Activated CD8-positive, alpha-beta memory T cell treated with anti-CD3 and anti-CD28 coated beads, Interleukin-2, amount 50 U/mL, for 48 hours (primary cell): ENCODE data around the gene GPHA2.

Experiments used
- DNase-seq: peaks from one replicate; pipeline ENCODE4 v3.0.0-alpha.2; 2020

Gene GPHA2

DNA sequence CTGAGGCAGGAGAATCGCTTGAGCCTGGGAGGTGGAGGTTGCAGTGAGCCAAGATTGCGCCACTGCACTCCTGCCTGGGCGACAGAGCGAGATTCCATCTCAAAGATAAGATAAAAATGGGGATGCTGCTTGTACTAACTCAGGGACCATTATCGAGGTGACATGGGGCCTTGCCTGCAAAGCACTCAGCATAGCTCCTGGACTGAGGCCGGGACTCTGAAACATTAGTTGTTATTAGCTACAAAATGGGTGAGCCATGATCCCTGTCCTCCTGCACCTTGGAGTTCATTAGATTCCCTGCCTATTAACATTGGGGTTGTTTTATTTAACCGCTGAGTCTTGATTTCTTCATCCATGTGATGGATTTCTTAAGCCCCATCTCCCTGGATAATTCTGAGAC lies 6.1 kb downstream of the GPHA2 start:
- DNase-seq = no peak

- DNase-seq = no peak
Measured at GRCh38 chr11:64928957-64929356, 6.7 kb downstream of the GPHA2 start.

- no peak for DNase-seq
Measured at GRCh38 chr11:64926689-64927088, 9.0 kb downstream of the GPHA2 start.

DNA sequence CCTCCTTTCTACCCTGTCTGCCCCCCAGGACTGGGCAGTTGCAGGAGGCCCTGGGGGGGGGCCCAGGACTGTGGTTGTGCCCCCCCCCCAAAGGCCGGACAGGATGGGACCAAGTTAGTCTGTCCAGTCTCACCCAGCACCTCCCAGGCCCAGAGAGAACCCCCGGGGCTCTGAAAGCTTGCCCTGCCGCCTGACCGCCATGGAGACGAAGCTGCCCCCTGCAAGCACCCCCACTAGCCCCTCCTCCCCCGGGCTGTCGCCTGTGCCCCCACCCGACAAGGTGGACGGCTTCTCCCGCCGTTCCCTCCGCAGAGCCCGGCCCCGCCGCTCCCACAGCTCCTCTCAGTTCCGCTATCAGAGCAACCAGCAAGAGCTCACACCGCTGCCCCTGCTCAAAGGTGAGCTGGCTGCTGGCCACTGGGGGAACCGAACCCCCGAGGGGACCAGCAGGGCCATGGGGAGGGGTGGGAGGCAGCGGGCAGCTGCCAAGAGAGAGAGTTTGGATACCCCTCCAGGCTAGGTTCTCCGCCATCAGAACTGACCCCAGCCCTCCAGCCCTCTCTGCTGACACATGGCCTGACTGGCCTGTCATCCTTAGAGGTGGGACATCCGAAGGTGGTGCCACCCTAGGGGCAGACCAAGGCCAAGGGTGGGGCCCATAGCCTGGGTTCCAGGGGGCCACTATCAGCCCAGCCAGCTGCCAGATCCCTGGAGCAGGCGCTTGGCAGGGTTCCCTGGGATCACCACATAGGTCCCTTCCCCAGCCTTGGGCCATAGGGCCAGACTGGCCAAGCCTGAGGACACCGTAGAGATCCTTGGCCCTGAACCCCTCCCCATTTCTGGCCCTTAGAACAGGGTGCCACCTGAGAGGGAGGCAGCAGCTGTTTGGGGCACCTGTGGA lies 9.9 kb downstream of the GPHA2 start:
- DNase-seq = no peak

GRCh38 chr11:64924910-64925284 lies 10.8 kb downstream of the GPHA2 start:
- DNase-seq = no peak

DNA sequence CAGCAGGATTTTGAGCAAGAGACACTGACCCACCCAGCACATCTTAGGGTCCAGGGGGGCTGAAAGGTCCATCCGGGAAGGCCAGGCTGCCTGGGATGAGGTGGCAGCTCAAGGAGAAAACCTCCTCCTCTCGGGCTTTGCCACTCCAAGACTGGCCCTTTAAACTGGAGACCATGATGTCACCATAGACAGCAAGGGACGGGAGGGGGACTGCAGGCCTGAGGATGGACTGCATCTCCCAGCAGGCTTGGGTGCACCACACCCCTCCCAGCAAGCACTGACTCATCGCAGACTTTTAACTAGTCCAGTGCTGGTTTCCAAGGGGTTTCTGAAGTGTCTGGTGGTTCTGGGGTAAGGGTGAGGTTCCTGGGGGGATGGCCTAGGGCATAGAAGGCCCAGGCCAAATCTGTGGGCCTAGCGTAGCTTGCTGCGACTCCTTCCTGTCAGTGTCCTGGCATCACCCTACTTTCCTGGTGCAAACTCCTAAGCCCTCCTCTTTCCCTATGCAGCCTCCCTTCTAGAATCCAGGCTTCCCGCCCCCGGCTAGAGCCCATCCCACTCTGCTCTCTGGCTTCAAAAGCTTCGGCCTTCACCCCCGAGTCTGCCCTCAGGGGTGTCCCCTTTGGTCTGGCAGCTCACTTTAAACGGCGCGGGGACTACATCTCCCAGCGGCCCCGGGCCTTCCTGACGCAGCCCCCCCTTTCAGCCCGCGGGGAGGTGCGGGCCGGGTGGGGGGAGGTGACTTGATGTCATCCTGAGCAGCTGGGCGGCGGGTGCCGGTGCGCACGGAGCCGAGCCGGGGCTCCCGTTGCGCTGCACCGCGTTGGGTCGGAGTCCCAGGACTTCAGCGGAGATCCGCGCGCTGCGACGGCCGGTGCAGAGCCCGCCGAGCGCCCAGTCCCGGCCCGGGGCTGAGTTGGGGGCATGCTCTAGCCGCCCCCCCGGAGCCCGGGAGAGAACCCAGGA lies 11.5 kb downstream of the GPHA2 start, which contains the start of gene PPP2R5B:
Gene PPP2R5B (plus strand): TSS at position 746 of the 966 bp plus-strand sequence. CDS start 1,046 bp downstream, outside the sequence.
- DNase-seq = peak; percentile 92

GRCh38 chr11:64923151-64923661 lies 12.5 kb downstream of the GPHA2 start:
- DNase-seq = no peak

- no peak for DNase-seq
Measured at GRCh38 chr11:64921384-64921783, 14.3 kb downstream of the GPHA2 start.

DNA sequence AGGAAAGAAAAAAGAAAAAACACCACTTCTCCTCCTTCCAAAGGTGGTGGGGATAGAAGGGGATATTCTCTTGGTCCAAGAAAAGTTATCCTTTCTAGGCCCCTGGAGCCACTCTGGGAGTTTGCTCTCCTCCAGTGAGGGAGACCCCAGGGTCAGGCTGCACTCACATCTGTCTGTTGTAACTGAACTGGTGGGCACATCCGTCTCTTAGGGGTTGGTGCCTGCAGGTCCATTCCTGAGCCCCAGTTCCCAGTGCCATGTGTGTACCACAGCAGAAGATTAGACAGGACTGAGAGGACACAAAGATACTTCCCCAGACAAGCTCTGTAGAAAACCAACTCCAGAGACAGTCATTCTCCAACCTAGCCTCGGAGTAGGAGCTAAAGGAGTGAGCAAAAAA lies 15.6 kb downstream of the GPHA2 start:
- no peak for DNase-seq

GRCh38 chr11:64919627-64920026 lies 16.1 kb downstream of the GPHA2 start:
- DNase-seq = no peak

GRCh38 chr11:64918017-64918416 lies 17.7 kb downstream of the GPHA2 start:
- no peak for DNase-seq

- DNase-seq = no peak
Measured at GRCh38 chr11:64917663-64917995, 18.1 kb downstream of the GPHA2 start.

GRCh38 chr11:64916775-64917662 lies 18.7 kb downstream of the GPHA2 start, which contains the start of gene ATG2A:
Gene ATG2A (minus strand): TSS chr11:64917209. CDS start chr11:64917135, 74 bp downstream.
- DNase-seq = peak; percentile 99

DNA sequence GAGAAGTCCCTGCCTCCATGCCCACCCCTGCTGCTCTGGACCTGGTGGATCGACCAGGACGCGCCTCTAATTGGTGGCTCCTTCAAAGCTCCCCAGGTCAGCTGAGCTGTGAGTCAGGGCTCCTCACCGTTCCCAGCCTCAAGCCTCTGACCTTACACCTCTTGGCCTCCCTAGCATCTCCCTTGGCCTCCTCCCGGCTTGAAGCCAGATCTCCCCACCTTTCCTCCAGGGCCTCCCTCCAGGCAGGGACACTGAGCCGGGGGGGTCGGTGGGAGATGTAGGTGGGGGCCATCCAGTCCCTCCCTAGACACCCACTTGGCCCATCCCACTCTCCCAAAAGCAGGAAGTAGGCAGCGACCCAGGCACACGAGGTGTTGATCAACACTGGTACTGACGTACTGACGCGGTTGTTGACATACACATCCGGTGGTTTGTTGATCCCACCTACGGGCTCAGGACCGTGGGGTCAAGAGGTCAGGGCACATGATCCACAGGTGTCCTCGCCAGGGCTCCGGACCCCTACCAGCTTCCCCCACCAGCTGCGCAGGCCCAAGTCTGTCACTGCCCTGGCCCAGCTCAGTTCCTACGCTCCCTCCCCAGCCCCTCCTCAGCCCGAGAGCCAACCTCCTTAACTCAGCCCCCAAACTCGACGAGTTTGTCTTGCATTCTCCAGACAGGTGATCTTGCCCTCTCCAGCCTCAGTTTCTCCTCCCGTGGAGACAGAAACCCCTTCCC lies 19.5 kb downstream of the GPHA2 start:
- peak; percentile 72 for DNase-seq

- DNase-seq = no peak
Measured at GRCh38 chr11:64915376-64915887, 20.3 kb downstream of the GPHA2 start.

DNA sequence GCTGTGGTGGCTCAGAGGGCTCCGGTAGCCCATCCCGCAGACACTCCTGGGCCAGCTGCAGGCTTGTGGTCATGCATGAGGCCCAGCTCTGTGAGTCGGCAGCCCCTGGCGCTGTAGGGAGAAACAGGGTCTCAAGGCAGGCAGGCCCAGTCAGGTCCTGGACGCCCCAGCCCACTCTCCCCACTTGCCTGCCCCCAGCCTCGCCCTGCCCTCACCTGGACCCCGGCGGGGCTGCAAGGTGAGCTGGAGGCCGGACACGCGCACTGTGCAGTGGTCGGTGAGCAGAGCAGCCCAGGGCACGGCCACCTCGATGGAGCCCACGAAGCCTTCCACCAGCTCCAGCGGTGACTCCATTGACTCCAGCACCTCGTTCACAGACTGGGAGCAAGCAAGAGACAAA lies 21.6 kb downstream of the GPHA2 start:
- no peak for DNase-seq

- DNase-seq = no peak
Measured at GRCh38 chr11:64913171-64913727, 22.4 kb downstream of the GPHA2 start.

DNA sequence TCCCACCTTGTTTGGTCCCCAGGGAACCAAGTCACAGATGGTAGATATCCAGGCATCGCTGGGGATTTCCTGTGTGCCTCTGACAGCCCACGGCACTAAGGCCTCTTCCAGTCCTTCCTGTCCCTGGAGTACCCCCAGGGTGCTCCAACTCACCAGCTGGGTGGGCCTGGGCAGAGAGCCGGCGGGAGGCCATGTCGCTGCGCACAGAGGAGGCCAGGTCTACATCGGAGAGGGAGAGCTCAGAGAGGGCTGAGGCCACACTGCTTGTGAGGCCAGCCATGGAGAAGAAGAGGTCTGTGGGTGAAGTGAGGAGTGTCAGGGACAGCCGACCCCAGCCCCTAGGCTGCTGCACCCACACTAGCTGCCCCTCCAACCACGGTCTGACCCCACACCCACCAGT lies 24.0 kb downstream of the GPHA2 start:
- no peak for DNase-seq

DNA sequence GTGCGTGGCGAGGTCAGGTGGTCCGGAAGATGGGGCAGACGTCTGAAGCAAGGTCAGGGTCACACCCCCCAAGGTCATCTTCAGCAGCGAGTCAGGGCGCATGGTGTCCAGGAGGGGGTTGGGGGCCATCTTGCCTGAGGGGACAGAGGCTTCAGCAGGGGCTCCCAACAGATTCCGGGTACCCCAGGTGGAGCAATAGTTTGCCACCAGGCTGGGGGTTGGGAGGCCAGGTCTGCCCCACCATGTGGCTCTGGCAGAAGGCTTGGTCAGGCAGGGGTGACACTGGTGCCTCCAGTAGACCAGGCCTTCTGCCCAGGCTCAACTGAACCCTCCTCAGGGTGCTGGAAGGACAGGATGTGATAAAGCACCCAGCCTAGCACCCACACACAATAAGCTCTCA lies 24.6 kb downstream of the GPHA2 start:
- no peak for DNase-seq

GRCh38 chr11:64910451-64911093 lies 25.1 kb downstream of the GPHA2 start:
- no peak for DNase-seq
